ENCODE results near the gene MASP1.

MASP1 gene

DNA sequence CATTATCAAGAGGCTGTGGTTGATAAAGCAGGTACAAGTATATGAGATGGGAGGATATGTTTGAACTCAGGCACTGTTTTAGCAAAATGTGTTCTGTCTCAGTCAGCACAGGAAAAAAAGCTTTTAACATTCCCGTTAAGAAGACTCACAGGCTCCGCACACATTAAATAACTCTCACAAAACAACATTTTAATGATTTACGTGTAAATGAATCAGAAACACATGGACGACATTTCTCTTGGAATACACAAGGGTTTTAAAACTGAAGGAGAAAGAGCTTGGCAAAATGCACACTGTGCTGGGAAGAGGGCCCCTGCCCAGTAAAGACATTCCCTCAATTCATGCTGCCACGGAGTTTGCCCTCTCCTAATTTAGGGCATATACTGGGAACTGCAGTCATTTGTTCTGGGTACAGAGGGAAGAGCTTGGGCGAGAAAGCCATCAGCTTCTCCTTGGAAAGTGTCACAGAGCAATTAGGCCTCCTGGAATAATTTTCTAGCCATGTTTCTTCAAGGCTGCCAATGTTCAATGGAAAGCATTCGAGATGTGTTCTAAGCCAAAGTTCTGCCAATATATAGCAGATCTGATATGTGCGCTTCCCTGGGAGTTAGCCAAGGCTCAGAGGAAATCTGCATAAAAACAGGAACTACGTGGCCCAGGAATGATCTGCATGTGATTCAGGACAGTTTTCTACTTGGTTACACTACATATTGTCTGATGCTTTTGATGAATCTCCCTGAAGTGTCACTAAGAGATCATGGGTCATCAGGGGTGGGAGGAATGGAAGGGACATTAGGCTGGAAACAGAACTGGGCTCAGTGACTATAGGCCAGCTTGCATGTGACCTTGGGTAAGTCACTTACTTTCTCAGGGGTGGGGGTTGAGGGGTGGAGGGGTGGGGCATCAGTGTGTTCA lies 2.2 kb upstream of the MASP1 start:
- peak; percentile 69 for DNase-seq (ENCODE audit: low read depth)

DNA sequence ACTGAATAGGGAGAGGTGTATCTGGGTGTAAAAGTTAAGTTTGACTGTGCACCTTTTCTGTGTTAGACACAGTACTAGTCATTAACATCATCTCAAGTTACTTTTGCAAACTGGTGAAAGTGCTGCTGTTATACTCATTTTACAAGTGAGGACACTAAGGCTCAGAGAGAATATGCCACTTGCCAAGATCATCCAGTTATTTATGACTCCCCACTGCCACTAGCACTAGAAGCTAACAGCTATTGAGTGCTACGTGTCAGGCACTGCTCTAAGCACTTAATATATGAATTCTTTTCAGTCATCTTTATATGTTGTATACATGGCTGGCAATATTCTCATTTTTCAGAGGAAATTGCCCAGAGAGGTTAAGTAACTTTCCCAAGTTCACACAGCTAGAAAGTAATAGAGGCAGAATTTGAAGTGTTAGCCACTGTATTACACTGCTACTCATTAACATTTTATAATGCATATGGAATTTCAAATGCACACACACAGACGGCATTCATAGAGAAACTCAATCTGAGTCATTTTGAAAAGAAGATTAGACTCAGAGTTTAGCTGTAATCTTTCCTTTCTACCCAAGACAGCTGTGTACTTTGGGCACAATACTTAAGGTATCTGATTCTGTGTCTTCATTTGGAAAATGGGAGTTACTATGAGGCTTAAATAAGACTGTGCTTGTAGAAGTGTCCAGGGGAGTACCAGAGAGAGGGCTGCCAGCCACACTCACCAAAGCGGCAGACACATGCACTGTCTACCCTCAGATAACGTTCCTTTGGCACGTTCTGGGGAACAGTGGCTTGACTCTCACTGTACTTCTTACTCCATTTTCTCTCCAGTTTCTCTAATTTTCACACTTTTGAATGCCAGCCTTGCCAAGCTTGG lies 1.3 kb upstream of the MASP1 start:
- no peak for DNase-seq (ENCODE audit: low read depth)

DNA sequence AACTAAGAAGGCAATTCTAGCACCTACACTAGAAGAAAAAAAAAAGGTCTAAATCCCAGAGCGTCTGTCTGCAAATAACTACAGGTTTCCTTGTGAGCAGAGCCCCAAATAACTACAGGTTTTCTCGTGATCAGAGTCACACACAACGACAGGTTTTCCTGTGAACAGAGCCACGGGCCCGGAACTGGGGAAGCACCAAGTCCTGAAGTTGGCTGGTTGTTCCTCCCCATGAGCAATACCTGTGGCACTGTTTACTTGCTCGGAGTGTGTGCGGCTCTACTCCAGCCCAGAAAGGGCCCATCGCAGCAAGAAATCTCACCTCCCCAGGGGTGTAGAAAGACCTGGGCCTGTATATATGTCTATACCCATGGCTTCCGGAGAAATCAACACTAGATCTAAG lies 644 bp upstream of the MASP1 start:
- no peak for DNase-seq (ENCODE audit: low read depth)

DNA sequence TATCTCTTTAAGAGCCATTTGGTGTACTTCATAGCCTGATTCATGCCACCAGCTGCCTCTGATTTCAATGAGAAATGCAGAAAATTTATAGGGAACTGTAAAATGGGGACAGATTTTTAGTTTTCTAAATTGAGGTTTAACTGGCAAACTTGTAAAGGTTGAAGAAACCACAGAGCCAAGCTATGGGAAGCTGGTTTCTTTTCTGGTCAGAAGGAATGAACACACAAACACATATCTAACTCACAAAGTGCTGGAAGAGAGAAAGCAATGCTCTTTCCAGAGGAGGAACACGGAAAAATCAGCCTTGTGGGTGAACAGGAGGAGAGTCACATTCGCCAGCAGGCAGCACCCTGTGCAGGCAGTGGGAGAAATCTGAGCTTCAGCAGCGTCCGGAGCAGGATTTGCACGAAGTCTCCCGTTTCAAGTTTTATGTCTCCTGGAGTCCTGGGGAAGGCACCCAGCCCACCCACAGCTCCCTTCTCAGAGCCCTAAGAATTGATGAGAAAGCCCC lies 481 bp downstream of the MASP1 start:
- peak; percentile 53 for DNase-seq (ENCODE audit: low read depth)

DNA sequence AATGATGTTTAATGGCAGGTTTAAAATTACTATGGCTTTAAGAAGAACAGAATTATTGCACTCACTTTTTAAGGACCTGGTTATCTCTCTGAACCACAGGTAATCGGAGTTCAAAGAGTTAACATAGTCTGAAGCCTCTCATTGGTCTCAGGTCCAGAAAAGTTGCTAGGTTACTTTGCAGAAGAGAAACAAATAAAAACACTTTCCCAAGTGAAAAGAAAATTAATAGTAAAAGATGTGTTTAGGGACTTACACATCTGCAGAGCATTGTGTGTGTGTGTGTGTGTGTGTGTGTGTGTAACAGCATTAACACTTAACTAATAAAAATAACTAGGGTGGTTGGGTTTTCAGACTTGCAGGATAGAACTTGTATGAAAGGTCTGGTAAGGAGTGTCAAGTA lies 1.0 kb downstream of the MASP1 start:
- DNase-seq (ENCODE audit: low read depth) = no peak

DNA sequence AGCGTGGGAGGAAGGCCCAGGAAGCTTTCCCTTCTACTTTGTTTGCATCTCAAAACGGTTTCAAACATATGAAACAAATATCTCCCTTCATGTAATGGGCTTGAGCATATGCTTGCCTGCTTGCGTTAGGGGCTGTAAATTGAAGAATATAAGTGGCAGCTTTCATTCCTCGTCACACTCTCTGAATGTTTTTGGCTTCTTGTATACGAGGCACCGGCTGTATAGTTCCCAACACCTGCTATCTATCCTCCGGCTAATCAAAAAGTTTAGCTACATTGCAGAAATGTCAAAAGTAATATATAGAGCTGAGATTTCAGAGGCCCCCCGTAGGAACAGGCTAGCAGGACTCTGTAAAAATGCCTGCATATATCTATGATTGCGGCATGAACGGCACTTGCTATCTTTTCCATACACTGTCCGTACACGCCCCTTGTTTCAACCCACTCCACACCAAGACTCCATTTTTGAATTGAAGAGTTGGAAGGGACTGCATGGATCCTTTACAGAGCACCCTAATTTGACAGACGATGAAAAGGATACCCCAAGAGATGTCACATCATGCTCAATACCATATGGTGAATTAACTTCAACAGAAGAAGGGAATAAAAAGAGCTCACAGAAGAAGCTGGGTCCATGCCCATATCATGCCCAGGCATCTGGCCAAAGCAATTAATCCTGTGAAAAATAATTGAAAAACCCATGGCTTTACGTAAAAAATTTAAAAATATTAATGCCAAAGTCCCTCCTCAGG lies 2.5 kb downstream of the MASP1 start:
- no peak for DNase-seq (ENCODE audit: low read depth)

DNA sequence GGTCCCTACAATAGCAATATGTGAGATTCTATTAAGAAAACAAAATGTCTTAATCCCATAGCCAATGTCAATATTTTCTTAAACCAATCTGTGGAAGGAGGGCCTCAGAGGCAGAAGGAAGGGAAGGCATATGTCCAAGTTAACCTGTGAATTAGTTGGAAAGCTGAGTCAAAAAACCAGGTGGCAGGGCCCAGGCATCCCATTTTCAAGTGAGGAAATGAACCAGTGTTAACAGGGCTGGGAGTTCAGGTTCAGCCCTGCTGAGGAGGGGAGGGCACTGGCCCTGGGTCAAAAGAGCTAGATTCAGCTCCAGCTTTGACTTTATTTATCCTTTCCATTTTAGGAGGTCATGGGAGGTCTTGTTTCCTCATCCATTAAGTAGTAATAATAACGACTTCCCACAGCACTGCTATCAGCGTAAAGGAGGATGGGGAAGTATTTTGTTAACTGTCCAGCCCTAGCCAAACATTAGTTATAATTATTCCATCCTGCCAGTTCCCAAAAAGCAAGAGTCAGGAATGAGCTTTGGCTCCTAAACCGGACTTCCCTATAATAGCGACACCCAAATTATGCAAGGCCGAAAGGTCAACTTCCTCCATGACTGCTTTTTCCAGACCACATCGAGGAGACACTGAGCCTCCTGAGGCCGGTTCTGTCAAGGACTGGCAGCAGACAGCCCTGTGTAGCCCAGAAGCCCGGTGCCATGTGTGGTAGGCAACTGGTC lies 3.2 kb downstream of the MASP1 start:
- DNase-seq (ENCODE audit: low read depth) = no peak

DNA sequence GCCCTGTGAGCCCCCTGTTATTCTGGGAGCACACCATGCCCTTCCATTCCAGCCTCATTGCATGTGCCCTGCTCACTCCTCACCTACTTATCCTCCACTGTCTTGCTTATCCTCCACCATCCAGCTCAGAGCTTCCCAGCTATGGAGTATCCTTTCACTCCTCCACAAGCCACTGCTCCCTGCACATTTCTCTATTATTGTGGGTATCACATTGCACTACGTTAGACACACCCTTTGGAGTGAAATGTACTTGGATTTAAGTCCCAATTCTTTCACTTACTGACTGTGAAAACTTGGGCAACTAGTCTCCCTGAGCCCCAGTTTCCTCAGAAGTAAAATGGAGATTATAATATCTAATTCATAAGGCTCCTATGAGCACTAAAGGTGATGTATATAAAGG lies 4.3 kb downstream of the MASP1 start:
- DNase-seq (ENCODE audit: low read depth) = no peak

DNA sequence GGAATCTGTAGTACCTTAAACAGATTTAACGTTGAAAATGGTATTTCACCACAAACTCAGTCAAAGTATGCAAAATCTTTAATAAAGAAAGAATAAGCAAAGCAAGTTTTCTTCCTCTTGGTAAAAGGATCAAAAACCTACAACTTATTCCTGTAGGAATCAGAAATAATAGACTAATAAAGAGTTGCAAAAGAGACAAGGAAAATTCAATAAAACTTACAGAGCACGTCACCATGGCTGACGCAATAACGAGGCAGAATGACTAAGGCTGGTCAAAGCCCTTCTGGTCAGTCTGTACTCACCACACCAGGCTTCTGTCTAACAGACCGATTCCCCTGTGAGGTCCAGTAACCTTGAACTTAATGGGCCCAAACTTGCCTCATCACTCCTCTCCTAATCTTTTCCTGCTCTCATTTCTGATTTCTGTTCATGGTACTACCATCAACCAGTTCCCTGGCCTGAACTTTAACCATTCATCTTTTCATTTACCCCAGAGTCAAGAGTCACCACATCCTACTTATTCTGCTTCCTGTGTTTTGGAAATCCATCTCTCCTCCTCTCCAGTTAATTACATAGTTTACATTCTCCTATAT lies 5.0 kb downstream of the MASP1 start:
- peak; percentile 71 for DNase-seq (ENCODE audit: low read depth)

DNA sequence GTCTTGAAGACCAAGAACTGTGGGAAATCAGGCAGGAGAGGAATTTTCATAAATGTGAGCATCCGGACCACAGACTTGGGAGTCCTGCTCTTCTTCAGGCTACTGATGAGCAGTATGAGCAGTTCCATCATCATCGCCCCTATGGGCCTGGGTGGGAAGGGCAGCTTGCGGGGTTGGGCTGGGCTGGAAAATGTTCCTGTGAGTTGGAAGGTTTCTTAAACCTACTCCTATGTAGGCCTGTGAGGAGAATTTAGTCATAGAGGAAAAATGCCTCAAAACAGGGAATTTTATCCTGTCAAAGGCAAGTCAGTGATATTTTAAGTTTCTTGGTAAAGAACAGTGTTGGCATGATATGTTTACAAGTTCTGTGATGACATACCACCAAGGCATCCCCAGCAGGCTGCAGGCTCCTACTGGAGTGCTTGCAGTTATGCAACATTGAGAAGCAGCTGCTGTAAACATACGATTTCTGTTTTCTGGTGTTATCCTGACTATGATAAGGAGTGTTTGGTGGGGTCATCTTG lies 10.3 kb downstream of the MASP1 start:
- DNase-seq (ENCODE audit: low read depth) = peak; percentile 92

DNA sequence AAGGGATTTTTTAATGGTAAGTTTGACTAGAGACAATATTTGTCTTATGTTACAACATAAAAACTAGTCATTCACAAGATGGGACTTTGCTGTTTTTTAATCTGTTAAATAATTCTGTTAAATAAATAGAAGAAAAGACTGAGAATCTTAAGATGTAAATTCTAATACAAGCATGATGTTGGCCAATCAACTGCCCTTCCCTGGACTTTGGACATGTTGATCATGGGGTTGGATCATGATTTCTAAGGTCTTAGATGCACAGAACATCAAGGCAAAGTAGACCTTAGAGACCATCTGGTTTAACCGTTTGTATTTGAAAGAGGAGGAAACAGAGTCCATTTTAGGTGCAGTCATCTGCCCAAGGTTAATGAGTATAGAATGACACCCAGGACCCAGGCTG lies 10.9 kb downstream of the MASP1 start:
- DNase-seq (ENCODE audit: low read depth) = no peak

DNA sequence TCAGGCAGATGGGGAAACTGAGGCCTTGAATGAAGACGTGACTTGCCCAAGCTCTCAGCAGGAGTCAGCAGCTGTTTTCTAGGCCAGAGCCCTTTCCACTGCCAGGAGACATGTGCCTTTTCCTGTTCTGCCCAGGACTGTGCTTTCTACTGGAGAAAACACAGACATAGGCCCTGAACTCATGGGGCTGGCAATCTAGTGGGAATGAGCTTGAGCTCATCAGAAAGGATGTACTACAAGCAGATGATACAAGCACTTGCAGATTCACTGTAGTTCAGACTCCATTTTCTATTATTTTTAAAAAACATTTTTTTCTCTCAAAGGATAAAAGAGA lies 14.4 kb downstream of the MASP1 start:
- DNase-seq (ENCODE audit: low read depth) = no peak

DNA sequence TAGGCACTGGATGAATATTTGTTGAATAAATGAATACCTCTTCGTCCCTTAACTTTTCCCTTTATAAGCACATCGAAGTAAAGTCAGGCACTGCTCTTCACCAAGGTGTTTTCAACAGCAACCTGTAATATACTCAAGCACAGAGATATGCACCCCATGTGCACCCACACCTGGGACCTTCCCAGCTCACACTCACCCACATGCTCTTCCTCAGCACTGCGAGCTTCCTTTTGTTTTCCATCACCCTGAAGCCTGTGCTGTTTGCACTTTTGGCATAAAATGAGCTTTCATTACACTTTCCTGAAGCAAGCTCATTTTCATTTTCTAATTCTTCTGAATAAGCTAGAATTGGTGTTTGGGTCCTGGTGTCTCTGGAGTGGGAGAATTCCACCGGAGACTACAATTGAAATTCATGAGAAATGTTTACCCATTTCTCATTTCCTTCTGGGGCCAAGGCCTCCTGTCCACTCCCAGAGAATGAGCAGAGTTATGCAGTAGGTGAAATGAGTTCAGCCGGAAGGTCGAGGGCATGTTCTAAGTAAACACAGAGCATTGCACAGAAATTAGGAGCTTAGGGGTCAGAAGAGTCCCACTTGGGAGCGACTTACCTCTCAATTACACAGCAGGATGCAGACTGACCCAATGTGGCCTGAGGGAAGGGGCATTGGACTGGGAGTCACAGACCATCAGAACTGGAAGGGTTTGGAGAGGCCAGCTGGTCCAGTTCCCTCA lies 15.0 kb downstream of the MASP1 start:
- no peak for DNase-seq (ENCODE audit: low read depth)

DNA sequence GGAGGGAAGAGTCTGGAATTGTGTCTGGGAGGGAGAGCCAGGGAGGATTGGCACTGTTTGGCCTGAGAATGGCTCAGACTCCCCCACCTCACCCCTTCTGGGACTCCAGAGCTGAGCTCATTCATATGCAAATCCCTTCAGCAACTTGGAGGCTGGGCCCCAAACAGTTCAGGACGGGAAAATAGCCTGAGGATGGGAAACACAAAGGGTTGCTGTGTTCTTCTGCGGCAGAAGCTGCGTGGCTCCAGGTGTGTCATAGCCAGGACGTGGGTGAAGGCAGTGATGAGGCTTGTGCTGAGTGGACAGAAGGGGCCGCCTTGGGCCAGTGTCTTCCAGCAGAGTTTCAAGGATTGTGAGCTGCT lies 16.6 kb downstream of the MASP1 start:
- DNase-seq (ENCODE audit: low read depth) = no peak

DNA sequence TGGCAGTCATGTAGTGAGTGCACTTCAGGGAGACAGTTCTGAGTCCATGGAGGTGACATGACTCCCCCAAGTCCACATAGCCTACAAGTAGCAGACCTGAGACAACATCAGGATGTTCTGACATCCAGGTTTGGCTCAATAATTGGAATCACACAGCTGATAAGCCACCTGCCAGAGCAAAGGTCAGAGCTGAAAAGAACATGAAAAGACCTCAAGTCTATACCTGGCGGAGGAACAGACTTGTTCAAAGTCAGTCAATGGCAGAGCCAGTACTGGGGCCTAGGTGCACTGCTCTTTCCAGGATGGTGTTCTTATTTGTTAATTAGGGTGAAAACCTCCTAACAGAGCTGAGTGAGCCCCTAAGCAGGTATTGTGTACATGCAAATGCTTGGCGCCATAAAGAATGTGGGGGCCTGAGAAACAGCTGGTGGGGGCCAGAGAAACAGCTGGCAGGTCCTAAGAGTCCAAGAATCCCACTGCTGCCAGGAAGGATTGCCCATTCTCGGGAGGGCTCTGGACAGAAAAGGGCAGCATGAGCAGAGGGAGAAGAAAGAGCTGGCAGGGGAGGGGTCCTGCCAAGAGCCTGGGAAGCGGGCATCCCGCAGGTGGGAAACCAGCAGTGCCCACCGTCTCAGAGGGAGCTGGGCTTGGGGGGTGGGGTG lies 17.1 kb downstream of the MASP1 start:
- DNase-seq (ENCODE audit: low read depth) = no peak

DNA sequence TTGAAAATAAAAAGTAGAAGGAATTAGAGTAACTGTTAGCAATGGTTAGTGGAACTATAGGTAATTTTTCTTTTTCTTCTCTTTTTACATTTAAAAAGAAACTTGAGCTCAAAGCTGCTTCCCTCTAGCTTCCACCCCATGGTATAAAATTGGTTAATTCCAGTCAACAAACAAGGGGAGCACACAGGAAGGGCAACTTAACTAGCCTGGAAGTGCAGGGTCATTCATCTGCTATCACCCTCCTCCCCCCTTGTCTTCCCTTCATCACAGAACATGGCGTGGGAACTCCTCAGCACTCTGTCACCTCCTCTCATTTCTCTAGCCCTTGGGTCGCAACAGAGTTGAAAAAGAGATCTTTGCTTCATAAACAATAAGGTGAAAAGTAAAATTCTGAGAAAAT lies 20.0 kb downstream of the MASP1 start:
- no peak for DNase-seq (ENCODE audit: low read depth)

DNA sequence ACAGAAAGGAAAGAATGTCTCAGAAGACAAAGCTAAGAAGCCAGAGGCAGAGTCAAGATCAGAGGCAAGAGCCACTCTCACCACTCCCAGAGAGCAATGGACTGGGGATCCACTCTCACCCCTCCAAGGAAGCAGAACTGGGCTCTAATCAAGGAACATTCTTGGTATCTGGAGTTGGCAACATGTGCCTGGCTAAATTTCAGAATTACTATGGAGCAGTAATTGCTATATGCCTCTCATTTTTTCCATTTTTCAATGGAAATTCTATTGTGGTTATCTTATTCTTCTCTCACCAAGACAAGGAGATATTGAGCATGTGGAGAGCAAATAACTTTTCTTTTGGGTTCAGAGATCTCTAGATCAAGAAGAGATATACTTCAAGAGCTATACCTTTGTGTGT lies 22.1 kb downstream of the MASP1 start:
- DNase-seq (ENCODE audit: low read depth) = no peak

DNA sequence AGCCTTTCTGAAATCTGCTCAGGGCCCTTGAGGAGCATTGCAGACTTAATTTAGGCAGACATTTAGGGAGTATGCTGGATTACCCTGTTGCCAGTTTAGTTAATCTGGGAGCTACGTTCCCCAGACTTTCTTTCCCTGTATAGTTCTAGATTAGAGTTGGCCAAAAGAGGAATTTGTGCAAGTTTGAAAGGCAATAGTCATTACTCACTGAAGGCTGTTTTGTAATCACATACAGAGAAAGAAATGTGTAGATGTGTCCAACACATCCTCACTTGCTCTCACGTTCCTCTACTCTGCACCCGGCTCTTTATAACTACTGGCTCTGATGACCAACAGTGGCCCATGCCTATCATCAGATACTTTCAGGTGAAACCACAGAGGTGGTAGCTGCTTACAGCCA lies 24.2 kb downstream of the MASP1 start:
- DNase-seq (ENCODE audit: low read depth) = no peak

DNA sequence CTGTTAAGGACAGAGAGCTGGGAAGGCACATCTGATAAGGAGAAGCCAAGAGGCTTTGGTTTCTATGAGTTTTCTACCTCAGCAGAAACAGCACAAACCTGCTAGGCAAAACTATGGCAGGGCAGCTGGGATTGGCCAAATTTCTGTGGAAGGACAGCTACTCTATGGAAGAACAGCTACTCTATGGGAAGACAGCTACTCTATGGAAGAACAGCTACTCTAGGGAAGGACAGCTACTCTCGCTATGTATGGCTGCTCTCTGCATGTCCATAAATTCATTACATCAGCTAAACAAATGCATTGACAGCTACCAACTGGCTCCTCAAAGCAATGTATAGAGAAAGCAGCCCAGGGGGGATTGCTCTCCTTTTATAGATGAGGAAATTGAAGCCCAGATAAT lies 24.8 kb downstream of the MASP1 start:
- no peak for DNase-seq (ENCODE audit: low read depth)

DNA sequence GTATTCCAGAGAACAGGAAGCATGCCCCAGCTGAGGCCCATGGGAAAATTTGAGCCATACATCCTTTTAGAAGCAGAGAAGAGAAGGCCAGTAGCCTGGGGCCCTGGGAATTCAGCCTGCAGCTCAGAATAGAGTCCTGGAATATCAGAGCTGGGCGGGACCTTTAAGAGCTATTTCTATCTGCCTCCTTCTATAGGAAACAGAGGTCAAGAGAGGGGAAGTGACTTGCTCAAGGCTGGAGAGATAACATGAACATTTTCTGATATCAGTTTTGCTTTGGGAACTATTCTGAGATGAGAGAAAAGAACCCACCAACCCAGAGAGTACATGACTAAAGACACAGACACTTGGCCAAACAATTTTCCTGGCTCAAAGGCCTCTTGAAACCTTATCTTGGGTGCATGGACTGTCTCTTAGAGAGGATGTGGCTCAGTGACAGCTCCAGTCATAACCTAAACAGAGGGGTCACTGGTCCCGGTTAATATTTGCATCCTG lies 26.0 kb downstream of the MASP1 start:
- DNase-seq (ENCODE audit: low read depth) = no peak

Data from GM04503 (cell line).